ENCODE data around the gene PPIL1.

PPIL1 gene

DNA sequence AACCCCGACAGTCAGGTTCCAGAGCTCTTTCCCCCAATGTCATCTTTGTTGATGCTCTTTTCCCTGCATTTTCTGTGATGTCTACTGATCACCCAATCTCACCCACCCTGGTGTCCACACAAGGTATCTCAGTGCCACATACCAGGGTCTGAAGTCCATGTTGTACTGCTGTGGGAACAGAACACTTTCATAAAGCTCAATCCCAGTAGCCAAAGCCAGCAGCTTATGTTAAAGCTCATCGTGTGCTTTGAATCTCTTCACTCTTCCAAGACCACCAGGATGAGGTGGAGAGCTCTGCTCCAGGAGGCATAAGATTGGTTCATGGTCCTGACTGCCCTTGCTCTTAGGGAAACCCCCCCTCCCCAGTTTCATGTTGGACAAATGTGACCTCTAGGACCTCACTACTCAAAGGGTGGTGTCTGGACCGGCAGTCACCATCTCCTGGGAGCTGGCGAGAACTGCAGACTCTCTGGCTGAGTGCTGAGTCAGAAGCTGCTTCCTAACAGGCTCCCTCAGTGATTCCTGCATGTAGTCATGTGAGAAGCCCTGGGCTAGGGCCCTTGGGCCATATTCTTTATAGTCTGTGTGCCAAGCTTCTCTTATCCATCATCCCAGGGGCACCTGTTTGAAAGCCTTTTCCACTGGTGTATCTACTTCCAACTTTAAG, 22.0 kb downstream of the PPIL1 start:
- no peak for DNase-seq

DNA sequence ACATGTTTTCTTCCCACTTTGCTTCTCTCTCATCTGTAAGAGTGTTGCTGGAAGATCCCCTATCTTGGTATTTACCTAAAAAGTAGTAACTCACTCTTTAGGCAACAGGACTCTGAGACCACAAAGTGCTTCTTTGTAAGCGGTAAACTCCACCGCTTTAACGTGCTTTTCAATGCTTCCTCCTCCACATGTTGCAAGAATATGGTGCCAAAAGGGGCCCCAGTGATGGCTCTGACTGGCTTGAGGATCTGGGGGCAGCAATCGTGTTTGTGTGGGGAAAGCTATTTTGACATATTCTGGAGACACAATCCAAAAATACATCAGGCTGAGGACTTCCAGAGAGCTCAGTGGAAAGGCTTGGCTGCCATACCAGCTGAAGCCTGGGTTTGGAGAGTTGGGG, 23.0 kb downstream of the PPIL1 start:
- DNase-seq: no peak

DNA sequence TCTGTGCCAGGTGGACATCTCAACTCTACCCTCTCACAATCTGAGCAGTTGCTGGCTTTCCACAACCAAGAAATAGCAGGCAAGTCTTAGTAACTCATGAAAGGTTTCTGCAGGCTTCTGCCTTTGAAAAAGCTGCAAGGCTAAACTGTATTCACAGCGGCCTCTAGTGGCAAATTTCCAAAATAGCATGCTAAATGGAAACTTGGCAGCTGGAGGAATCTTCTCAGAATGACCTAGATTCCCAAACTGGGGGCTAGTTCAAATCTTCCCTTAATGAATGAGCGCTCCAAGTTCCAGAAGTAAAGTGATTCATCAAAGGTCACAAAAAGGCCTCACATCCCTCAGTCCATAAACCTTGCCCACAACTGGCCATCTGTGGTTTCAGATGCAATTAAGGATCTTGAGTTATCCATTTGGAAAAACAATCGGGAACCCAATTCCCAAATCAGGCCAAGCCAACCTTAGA, 23.4 kb downstream of the PPIL1 start:
- peak; percentile 67 for DNase-seq

DNA sequence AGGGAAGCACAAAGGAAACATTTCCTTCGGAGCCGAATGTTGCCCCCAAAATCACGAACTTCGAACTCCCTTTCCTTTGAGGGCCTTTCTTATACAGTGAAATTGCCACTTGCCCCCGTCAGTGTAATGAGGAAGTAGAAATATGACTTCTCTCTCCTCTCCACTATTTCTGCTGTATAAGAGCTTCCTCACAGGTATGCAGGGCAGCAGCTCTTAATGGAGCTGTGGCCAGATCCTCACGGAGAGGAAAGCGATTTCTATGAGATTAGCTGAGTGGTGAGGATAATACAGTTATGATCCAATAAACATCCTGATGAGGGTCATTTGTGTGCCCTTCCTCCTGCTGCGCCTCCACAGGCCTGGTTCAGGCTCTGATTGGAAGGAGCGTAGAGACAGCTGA, 24.6 kb downstream of the PPIL1 start:
- no peak for DNase-seq

DNA sequence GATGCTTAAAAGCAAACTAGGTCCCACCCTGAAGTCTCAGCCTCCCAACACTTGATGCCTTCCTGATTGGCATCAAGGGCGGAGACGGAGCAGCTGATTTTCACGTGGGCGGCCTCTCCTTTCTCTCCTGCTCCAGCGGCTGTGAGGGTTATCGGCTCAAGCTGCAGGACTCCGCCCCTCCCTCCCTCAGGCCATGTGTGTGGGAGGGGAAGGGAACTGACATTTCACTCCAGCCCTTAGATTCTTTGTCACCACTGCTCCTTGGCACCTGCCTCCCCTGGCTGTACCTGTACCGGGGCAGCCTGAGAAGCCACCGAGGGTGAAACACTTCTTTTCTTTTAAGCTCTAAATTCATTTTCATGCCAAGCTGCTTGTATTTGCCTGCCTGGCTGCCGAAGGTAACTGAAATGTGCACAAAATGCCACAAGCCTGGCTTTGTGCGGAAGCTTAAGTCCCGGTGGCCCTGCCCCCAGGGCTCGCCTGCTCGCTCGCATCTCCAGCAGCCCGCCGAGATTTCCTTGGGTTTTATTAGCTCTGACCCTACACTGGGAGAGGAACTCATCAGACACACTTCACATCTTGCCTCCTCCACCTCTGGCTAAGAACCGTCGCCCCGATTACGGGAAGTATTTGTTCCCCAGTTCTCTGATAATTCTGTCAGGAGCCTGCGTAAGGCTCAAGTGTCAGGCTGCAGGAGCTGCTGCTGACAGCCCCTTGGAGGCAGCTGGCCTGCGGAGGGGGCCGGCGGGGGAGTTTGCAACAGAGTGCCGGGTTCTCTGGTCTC, 25.8 kb downstream of the PPIL1 start:
- peak; percentile 82 for DNase-seq

DNA sequence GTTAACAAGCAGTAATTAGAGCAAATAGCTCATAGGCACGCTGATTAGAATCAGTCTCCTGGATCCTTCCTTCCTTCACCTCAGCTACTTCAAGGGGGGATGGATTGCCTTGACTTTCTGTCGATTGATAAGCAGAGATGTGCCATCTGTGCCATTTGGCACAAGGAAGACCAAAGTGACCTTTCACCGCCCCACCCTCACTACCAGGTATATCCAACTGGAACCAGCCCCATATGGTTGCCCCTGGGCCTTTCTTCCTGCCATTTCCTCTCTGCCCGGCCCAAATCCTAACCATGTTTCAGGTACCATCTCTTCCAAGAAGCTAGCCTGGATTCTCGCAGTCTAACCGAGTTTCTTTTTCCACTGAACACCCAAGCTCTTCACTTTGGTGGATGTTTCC, 26.6 kb downstream of the PPIL1 start:
- DNase-seq: no peak

DNA sequence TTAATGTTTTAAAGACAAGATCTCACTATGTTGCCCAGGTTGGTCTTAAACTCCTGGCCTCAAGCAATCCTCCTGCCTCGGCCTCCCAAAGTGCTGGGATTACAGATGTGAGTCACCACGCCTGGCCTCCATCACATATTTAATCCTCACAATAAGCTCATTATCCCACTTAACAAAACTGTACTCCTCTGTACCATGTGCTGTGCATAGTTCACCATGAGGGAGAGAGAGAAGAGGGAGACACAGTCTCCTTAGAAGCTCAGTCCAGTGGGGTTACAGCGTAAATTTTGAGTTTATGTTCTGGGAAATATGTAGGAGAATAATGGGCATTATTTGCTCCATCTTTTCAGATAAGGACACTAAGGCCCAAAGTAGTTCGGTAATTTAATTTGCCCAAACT, 27.5 kb downstream of the PPIL1 start:
- no peak for DNase-seq

DNA sequence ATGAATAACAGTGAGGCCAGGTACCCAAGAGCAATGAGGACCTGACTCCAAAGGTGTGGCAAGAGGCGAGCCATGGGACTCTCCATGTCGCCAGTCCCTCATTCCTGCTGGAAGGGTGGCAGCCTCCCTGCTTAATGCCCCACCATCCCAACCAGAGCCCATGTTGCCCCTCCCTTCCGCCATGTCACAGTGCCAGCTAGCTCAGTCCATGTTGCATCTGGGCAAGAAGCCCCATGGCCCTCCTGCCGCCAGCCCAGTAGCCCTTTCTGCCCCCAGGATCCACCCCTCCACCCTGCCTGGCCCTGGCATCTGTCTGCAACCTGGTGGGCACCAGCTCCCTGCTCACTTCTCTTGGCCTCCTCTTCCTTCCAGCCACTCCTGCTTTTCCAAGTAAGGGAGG, 29.4 kb downstream of the PPIL1 start:
- DNase-seq: no peak

DNA sequence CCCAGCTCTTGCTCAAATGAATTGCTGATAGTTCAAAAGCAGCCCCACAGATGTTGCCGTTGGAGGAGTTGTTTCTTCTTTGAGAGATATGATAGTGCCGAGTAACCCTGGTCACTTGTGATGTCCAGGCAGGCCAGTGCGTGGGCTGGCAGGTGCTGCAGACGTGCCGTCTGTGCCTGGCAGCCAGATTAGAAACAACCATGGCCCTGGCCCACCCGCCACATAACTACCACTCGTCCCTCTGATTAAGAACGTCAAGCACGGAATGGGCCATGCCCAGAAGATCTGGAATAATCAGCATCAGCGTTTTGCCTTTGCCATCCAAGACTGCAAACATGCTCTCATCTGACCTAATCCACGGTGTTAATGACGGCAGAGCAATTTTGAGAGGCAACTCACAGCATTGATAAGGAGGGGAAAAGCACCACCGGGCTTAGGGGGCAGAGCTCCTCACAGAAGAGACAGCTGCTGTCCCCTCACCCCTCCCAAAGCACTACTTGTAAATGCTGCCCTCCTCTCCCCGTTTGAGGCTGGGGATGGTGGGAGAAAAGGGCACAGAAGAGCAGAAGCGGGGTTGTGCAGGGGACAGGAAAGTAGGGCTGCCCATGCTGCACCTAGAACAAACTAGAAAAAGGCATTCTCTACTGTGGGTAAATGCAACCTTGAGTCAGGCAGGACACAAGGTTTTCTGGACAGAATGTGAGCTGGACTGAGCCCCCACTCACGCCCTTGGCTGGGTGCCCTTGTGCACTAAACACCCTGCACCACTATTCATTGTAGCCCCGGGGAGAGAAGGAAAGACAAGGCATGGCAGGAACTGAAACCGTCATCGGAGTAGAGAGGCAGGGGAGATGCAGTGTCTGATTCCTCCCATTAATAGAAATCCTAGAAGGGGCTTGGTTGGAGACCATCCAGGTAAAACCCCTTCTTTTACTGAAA, 30.1 kb downstream of the PPIL1 start:
- no peak for DNase-seq

DNA sequence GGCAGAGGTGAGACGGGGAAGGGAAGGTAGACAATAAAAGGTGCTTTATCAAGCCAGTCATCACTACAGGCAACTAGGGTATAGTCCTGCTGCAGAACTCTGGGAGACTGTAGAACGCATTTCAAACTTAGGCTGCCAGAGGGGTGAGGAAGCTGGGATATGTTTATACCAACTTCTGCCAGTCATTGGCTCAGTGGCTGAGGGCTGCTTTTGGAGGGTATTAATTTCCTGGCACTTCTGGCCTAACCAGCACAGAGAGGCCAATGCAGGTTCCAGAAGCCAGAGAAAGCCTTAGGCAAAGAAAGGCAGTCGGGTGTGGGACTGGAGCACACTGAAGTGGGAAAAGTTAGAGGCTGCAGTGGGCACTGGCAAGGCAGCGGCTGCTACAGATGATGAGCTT, 31.4 kb downstream of the PPIL1 start:
- no peak for DNase-seq

DNA sequence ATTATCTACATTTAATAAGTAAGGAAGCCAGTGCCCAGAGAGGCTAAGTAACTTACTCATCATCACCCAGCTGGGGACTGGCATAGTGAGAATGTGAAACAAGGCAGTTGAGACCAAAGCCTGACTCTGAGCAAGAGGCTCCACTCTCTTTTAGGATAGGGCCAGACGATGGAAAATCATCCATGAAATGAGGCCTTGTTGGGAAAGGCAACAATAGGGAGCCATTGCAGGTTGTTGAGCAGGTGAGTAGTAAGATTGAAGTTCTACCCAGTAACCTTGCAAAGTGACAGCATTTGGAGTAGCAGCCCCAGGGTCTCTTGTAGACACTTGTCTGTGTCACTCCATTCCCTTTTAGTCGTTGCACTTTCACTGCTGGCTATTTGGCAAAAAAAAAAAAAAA, 32.8 kb downstream of the PPIL1 start:
- no peak for DNase-seq

DNA sequence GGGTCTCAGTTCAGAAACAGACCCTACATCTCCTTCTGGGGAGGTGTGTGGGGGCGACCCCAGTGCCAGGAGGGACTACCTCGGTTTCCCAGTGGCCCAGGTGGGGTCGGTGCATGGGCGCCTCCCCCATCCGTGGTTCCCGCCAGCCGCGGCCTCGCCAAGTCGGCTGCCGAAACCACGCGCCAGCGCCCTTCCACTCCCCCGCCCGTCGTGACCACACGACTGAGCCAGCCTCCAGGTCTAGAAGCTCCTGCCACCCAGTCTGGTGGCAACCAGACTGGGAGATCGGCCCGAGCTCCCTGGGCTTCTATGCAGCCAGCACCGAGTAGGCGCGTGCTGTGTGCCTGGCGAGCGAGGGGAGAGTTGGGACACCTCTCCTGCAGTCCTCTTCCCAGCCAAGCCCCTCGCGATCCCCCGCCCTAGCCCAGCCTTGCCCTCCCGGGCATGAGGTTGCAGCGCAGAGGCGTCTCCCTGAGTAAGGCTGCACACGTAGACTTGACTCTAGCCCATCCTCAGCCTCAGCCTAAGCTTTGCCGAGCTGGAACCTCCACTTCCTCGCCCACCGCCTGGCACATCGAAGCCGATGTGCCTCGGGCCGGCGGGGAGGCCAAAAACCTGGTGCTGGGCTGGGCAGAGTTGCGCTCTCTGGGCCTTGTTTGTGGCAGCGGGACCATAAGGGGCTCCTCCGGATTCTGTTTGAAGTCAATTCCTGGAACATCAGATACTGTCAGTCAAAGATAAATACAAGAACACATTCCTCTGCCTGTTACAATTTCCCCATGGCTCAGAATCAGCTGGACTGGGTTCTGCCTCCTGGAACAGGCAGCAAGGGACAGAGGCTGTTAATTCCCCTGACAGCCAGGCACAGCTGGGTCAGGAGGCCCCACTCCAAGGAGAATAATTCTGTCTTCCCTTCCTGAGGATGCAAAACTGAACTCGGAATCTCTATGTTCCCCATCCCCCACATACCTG, 33.9 kb downstream of the PPIL1 start:
- no peak for DNase-seq

DNA sequence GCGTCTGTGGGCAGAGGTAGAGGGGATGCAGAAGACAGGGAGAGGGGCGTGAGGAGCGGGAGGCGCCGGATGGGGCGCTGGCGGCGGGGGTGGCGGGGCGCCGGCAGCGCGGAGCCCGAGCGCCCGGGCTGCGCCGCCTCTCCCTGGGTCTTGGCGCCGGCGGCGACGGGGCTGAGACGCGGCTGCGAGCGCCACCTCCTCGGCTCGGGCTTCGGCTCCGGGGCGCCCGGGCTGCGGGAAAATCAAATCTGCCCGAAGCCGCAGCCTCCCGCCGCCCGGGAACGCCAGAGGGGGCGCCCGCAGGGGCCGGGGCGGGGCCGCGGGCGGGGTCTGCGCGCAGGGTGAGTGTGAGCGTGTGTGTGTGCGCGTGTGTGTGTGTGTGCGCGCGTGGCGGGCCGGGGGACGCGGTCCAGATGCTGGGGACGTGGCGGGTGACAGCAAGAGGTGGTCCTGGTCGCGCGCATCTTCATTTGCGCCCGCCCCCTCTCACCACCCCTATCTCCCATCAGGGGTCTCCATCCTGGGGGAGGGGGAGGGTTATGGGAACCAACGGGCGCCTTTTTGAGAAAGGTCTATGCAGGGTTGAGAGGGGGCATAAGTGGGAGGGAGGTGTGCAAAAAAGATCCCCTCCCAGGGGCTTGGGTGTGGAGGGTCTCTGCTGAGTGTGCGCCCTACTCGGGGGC, 34.7 kb downstream of the PPIL1 start:
- DNase-seq: peak; percentile 29

DNA sequence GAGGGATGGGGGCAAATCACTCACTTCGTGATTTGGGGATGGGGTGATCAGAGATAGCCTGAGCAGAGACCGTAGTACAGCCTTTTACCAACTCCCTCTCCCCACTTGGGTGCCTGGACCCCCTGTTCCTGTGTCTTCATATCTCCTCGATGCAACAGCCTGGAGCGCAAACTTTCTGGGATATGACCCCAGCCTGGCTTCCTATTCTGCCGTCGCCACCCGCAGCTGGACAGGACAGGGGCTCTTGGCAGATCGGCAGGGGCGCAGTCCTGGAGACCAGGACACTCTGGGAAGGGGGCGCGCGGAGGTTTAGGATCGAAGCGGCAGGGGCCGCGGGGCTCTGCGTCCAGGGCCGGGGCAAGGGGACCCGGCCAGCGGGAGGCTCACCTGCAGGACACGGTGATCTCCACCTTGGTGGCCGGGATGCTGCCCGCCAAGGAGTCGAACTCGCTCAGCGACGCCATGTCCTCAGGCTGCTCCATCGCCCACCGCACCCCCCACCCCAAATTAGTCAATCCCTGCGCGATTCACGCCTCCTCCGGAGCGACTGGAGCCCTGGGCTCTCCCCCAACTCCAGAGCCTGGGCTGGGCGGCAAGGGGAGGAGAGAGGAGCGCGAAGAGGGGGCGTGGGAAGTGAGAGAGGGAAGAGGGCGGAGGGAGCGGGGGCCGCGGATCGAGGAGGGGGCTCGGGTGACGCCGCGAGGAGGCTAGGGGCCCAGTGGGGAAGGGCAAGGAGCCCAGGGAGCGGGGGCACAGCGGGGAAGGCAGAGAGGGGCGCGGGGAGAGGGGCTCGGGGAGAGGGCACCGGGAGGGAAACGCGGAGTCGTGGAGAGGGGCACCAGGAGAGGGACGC, 35.5 kb downstream of the PPIL1 start, which contains the start of gene CPNE5:
Gene CPNE5 (minus strand): TSS at position 549 of the 853 bp plus-strand sequence. CDS start 67 bp downstream, at position 482.
- DNase-seq: no peak

DNA sequence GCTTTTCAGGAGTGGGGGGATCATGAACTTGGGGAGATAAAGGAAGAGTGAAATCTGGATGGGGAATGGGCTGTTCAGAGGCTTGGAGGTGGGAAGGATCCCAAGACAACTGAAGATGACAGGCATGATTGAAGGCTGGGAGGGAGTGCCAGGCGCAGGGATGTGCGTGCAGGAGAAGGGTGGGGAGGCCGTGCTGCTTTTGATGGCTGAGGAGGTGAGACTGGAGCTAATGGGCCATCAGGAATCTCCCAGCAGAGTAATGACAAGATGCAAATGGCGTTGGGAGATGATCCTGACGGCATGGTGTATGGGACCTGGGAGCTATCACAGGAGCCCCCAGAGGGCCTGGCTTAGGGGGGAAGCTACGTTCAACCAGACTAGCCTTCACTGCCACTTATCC, 36.9 kb downstream of the PPIL1 start:
- DNase-seq: no peak

DNA sequence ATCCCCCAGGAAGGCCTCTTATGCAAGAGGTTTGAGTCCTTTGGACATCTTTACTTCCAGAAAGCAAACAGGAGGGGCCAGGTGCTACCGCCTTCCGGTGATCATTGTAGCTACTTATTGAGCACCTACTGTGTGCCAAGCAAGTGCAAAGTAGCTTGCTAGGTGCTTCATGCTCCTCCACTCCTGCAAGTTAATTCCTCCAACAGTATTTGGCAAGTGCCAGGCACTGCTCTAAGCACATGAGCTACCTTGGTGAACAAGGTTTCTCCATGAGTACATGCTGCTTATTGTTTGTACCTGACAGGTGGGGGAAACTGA, 37.6 kb downstream of the PPIL1 start:
- no peak for DNase-seq

DNA sequence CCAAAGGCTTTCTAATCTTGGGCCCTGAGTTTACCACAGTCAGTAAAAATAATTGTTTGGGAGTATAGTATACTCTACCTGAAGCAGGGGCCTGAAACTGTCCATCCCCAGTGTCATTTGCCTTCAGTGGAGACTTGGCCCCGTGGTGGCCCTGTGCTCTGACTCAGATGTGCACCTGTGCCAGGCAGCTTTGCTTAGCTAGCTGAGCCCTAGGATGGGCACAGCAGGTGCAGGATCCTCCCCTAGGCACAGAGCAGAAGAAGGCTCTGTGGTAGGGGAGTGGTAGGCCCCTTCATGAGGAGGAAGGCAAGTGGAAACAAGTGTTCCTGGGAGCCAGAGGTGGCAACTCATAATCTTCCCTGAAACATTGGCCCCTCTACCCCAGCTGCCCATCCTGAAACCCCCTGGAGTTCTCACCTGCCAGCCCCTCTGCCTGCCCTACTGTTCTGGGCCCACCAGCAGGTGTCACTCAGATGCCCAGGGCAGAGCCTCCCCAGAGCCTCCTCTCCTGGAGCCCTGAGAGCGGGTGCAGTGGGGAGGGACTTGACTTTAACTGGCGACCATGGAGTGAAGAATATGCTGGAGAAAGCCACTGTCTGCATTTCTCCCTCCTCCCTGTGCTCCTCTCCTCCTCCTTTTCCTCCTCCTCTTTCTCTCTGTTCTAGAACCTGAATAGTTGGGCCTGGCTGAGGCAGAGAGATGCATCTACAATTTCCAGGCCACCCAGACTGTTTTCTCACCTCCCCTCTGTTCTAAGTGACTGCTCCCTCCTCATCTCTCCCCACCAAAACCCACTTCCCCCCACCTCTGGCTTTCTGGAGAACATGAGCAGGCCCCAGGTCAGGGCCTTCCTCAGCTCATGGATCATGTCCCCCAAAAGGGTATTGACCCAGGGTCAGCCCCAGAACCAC, 38.2 kb downstream of the PPIL1 start:
- DNase-seq: no peak

DNA sequence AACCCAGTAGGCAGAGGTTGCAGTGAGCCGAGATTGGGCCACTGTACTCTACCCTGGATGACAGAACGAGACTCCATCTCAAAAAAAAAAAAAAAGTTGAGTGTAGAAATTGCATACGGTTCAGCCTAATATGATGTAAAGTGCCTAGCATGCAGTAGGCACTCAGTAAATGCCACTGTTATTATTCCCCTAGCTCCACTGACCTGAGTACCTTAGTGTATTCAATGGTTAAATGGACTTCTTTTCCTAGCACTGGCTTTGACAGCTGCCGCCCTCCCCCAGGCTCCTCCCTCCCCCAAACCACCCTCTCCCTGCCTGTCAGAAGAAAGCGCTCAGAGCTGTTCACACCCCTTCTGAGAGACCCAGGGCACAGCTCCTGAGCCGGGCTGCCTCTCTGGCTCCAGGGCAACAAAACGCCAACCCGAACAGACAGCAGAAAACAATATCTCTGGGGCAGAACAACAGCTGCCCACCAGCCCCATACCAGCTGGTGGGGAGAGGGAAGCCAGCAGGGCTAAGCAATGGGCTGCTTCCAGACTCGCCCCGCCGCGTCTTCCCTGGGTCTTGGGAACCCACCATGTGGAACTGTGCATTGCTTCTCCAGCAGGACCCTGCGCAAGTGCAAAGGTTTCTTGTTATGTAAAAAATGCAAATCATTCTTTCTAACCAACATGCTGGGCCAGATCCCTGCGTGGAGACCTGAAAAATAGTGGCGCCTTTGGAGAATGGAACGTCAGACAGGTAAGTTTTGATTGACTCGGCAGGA, 39.8 kb downstream of the PPIL1 start:
- DNase-seq: peak; percentile 50
